GM21717 (cell line): ENCODE data around the gene LYPD6B.
A peak's percentile ranks its signal among the peaks of the same experiment; 100 is the strongest.

Experiments used
- ATAC-seq: cut with Tn5 transposase; IDR thresholded peaks from one replicate; pipeline ENCODE4 v1.9.1; 2021; ENCODE audit warnings: mild to moderate bottlenecking, moderate library complexity; ENCODE audit not compliant: unreplicated experiment

The LYPD6B gene

GRCh38 chr2:149155988-149156387, 117.5 kb downstream of the LYPD6B start:
- no peak for ATAC-seq

DNA sequence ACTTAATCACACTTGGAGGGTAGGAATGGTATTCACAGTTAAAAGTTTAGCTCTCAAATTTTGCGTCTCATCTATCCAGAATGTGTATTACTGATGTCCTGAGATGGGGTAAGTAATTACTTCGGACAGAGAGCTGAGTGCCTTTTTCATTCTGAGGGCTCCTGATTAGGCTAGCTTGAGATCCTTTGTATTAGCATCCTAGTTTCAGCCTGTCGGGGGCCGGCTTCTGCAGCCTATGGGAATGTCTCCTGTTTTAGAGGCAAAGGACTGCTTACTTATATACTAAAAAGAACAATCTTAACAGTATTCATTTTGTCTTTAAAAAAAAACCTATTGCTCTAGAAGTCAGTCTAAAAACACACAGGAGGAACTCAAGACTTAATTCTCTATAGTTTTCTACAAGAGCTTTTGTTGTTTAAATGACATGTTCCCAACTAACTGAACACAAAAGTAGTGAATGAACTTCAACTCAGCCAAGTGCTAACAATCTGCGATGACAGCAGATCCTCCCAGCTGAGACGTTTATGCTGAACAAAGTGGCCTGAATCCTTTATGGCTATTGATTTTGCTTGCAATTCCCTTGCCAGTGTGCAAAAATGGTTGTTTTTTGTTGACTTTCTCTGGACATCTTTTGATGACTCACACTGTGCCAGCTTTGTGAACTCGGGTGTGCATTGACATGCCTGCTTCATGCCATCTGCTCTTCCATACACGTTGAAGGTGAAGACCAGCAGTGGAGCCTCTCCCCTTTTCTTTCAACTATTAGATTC, 118.7 kb downstream of the LYPD6B start:
- ATAC-seq: no peak

DNA sequence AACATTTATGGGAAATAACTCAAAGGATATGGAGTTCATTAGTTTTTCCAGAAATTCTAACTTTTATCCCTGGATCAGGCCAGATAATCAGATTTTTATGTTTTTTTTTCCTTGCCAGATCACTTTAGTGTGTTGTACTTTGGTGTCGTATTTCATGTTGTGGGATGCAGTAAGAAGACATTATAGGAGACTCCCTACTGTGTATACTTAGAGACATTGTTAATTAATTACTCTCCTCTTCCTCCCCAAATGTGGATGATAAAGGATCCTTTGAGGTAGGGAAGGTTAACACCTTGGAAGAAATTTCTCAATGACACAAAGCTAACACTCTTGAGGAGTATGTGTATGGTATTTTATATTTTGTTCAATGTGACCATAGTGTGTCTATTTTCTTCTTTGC, 120.5 kb downstream of the LYPD6B start:
- no peak for ATAC-seq

DNA sequence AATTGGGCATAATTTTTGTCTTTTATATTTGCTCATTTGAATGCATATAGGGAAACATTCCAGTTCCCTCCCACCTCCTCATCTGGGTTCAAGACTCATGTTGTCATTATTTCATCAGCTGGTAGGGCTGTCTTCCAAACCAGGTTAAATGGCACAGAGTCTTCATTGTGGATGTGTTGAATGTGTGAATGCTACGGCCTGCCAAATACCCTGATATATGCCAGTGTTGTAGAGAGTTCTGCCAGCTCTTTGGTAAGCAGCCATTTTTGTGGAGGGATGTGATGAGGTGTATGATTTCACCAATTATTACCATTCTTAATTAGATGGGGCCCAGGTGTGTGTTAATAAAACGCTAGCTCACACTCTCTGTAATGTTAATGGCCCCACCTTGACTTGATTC, 121.7 kb downstream of the LYPD6B start:
- no peak for ATAC-seq

DNA sequence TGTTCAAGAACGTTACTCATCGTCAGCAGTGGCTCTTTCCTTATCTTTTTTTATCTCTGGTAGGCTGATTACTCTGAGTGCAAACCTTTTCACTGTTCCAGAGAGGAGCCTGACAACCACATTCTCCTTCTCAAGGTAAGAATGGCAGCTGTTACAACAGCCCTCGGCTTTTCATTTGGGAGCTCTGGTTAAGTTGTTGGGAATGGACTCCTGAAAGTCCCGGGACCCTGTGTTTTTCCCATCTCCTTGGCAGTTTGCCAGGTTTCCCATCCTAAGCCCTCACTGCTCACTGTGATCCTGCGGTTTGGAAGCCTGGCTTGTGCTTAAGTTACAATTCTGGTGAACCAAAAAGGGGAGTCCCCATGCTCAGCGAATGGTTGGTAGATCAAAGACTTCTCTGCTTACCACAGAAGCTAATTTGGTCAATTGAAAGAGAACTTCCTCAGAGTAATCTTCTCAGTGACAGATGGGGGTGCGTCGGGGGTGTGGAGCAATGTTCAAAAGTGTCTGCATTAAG, 122.3 kb downstream of the LYPD6B start:
- peak; percentile 100 for ATAC-seq

- ATAC-seq: no peak
Measured at GRCh38 chr2:149161481-149162225, 123.2 kb downstream of the LYPD6B start.

- ATAC-seq: no peak
Measured at GRCh38 chr2:149164296-149164695, 125.8 kb downstream of the LYPD6B start.

DNA sequence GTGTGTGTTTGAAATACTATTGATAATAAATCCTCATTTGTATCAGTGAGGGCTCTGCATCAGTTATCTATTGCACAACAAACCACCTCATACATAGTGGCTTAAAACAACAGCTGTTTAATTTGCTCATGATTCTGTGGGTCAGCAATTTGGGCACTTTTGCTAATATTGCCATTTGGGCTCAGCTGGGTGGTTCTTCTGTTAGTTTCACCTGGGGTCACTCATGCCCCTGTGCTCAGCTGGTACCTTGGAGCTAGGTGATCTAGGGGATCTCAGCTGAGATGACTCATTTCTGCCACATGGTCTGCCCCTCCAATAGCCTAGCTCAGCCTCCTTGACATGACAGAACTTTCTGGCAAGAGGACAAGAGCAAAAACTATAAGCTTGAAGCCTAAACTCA, 126.3 kb downstream of the LYPD6B start:
- ATAC-seq: no peak

- ATAC-seq: peak; percentile 77
Measured at GRCh38 chr2:149167001-149167780, 128.7 kb downstream of the LYPD6B start.

DNA sequence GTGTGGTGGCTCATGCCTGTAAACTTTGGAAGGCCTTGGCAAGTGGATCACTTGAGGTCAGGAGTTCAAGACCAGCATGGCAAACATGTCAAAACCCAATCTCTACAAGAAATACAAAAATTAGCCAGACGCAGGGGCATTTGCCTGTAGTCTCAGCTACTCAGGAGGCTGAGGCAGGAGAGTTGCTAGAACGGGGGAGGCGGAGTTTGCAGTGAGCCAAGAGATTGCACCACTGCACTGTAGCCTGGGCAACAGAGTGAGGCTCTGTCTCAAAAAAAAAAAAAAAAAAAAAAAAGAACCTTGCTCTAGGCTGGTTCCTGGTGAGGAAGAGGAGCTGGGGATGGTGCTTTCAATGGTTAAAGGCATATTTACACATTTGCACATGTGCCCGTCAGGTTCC, 129.4 kb downstream of the LYPD6B start:
- ATAC-seq: no peak

DNA sequence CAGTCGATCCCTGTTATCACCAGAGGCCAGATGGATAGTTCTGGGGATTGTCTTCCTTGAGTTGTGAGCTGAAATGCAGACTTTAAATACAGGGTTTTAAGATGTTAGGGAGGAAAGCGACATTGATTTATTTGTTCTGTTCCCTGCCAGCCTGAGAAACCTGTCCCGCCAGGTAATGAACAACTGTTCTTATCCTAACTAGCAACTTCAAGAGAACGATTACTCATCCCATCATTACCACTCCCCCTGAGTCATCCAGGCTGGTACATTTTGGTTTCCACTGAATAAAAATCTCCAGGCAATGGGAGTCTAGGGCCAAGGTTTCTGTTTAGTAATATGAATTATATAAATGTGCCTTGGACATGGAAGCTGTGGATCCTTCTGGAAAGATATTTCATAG, 131.2 kb downstream of the LYPD6B start:
- ATAC-seq: no peak

DNA sequence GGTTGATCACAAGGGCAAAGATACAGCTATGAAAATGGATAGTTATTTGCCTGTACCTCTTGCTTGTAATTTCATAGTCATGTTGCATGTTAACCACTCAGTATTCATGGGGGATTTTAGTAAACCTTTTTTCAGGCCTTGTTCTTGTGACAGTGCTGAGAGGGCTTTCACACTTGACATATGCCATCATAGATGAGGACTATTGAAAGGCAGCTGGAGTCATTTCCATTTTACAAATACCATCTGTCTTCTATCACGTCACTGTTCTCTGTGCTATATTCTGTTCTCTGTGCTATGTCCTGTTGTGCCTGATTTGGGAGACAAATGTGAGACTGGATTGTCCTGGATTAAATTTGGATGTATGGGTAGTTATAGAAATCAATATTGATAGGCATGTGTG, 131.7 kb downstream of the LYPD6B start:
- ATAC-seq: no peak

DNA sequence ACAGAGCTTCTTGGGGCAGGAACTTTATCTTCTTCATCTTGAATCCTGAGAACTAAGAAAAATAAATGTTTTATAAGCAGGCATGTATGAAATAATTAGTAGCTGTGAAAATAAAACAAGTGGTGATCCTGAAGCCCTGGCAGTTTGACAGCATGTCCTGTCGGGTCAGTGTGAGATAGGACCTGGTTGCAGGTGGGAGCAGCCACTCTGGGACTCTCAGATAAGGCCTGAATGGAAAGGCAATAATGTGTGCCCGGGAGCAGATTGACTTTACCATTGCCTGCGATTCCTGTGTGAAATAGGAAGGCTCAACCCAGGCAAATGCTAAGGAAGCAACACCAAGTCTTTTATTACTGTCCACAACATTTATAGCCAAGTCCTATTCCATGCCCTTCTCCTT, 132.4 kb downstream of the LYPD6B start:
- no peak for ATAC-seq

- ATAC-seq: no peak
Measured at GRCh38 chr2:149173220-149173619, 134.7 kb downstream of the LYPD6B start.

GRCh38 chr2:149175956-149176355, 137.5 kb downstream of the LYPD6B start:
- no peak for ATAC-seq

DNA sequence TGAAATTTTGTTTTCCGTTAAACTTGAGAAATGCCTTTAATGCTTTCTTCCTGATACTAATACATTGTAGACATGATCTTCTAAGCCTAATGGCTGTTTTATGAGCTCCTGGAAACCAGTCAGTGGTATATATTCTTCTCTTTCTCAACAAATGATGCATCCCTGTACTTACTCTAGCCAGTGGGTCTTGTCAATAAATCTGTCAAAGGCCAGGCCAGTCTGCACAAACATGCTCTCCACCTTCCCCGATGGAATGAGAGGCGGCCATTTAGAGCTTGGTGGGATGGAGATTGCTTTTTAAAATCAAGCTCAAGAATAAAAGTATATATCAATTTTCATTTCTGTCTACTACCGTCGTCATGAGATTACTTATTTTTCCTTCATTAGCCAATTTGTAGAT, 140.1 kb downstream of the LYPD6B start:
- no peak for ATAC-seq

- ATAC-seq: no peak
Measured at GRCh38 chr2:149180226-149180875, 141.9 kb downstream of the LYPD6B start.

- no peak for ATAC-seq
Measured at GRCh38 chr2:149183187-149183586, 144.7 kb downstream of the LYPD6B start.

GRCh38 chr2:149184991-149185390, 146.5 kb downstream of the LYPD6B start:
- ATAC-seq: no peak

GRCh38 chr2:149185942-149186490, 147.5 kb downstream of the LYPD6B start:
- ATAC-seq: no peak

- ATAC-seq: no peak
Measured at GRCh38 chr2:149187057-149187456, 148.6 kb downstream of the LYPD6B start.
